ENCODE measurements around the gene LNX1.
A peak's percentile ranks its signal among the peaks of the same experiment; 100 is the strongest.

The LNX1 gene

DNA sequence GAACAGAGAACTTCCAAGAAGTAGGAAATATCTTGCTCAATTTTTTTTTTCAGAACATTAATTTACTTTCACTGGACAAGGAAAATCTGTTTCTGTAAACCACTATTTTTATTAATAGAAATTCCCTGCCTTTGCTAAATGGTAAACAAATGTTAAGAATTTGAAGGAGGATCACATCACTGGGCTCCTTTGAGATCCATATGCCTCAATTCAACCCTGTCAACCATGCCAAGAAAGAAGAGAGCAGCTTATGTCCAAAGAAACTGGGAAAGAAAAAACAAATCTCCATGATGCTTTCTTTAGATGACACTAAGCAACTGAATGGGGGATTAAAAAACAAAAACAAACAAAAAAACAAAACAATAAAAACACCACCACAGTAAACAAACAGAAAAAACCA lies 47.7 kb downstream of the LNX1 start:
- TF ChIP-seq FOXM1 (IDR thresholded peaks at IDR 0.05; ENCODE audit: borderline replicate concordance, low read depth) (no peak), RAD21 (IDR thresholded peaks at IDR 0.05; ENCODE audit: low read depth) (no peak), TAF1 (IDR thresholded peaks at IDR 0.05; ENCODE audit: low read depth) (no peak), YY1 (IDR thresholded peaks at IDR 0.05; ENCODE audit: low read depth) (no peak)
- TF ChIP-seq, protein P1, sequence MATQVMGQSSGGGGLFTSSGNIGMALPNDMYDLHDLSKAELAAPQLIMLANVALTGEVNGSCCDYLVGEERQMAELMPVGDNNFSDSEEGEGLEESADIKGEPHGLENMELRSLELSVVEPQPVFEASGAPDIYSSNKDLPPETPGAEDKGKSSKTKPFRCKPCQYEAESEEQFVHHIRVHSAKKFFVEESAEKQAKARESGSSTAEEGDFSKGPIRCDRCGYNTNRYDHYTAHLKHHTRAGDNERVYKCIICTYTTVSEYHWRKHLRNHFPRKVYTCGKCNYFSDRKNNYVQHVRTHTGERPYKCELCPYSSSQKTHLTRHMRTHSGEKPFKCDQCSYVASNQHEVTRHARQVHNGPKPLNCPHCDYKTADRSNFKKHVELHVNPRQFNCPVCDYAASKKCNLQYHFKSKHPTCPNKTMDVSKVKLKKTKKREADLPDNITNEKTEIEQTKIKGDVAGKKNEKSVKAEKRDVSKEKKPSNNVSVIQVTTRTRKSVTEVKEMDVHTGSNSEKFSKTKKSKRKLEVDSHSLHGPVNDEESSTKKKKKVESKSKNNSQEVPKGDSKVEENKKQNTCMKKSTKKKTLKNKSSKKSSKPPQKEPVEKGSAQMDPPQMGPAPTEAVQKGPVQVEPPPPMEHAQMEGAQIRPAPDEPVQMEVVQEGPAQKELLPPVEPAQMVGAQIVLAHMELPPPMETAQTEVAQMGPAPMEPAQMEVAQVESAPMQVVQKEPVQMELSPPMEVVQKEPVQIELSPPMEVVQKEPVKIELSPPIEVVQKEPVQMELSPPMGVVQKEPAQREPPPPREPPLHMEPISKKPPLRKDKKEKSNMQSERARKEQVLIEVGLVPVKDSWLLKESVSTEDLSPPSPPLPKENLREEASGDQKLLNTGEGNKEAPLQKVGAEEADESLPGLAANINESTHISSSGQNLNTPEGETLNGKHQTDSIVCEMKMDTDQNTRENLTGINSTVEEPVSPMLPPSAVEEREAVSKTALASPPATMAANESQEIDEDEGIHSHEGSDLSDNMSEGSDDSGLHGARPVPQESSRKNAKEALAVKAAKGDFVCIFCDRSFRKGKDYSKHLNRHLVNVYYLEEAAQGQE (IDR thresholded peaks at IDR 0.05; ENCODE audit: low read depth), result no peak

DNA sequence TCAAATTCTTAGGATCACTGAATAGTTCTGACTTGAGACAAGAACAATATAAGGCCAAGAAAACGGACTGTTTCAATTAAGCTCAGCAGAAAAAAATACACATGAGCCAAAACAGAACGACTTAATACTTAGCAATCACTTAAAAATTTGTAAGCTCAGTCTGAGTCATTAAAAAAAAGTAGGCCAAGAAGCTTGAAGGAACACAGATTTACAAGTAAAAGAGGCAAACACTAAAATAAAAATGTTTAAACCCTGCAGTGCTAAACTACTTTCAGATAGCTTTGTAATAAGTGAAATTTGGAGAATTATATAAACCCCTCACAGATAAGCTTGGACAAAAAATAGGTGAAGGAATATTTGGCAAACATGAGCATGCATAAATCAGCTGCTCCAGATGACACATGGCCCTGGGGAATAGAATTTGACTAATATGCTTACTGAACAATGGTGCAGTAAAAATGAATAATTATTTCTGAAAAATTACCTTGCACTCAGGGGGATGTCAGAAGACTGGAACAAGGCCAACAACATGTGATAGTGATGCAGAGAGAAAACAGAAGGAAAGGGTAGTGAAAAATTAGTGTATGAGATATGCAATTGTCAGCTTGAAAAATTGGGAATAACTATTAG lies 49.6 kb downstream of the LNX1 start:
- no peak for TF ChIP-seq CREB1 (IDR thresholded peaks at IDR 0.05; ENCODE audit: low read depth)
- no peak for TF ChIP-seq TAF1 (IDR thresholded peaks at IDR 0.05; ENCODE audit: low read depth)
- TF ChIP-seq TCF12 (IDR thresholded peaks at IDR 0.05; ENCODE audit: low read depth), result no peak
- no peak for TF ChIP-seq EGR1 (IDR thresholded peaks at IDR 0.05)
- peak; percentile 69 for TF ChIP-seq NFIC (IDR thresholded peaks at IDR 0.05)
- no peak for TF ChIP-seq EP300 (IDR thresholded peaks at IDR 0.05; ENCODE audit: borderline replicate concordance)
- TF ChIP-seq, protein P2, sequence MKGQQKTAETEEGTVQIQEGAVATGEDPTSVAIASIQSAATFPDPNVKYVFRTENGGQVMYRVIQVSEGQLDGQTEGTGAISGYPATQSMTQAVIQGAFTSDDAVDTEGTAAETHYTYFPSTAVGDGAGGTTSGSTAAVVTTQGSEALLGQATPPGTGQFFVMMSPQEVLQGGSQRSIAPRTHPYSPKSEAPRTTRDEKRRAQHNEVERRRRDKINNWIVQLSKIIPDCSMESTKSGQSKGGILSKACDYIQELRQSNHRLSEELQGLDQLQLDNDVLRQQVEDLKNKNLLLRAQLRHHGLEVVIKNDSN (IDR thresholded peaks at IDR 0.05), result no peak
- TF ChIP-seq, protein P1 (IDR thresholded peaks at IDR 0.05; ENCODE audit: low read depth), result no peak
- no peak for TF ChIP-seq ZBTB7A (IDR thresholded peaks at IDR 0.05; ENCODE audit: low read depth)

DNA sequence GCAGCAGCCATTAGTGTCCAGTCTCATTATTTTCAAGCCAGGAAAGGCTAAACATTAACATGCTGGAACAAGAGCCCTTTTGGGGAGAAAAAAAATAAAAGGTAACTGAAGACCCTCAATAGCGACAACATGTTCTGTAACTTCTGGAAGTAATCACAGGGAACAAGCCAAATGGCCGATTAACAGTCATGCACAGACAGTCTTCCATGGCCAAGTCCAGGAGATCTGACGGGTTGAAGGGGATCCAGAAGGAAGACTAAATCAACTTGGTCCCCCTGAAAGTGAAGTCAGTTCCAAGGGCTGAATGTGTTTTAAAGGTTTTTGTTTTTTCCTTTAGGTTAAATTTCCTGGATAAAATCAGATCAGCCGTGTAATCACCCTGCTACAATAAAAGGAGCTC lies 52.5 kb downstream of the LNX1 start:
- no peak for TF ChIP-seq FOXM1 (IDR thresholded peaks at IDR 0.05; ENCODE audit: borderline replicate concordance, low read depth)
- TF ChIP-seq, protein P2 (IDR thresholded peaks at IDR 0.05), result no peak
- TF ChIP-seq EP300 (IDR thresholded peaks at IDR 0.05; ENCODE audit: borderline replicate concordance), result no peak
- TF ChIP-seq, protein P3, sequence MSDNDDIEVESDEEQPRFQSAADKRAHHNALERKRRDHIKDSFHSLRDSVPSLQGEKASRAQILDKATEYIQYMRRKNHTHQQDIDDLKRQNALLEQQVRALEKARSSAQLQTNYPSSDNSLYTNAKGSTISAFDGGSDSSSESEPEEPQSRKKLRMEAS (IDR thresholded peaks at IDR 0.05), result no peak
- no peak for TF ChIP-seq RAD21 (IDR thresholded peaks at IDR 0.05; ENCODE audit: low read depth)
- TF ChIP-seq CEBPB (IDR thresholded peaks at IDR 0.05), result no peak
- TF ChIP-seq, protein P1 (IDR thresholded peaks at IDR 0.05; ENCODE audit: low read depth), result no peak
- TF ChIP-seq TEAD4 (IDR thresholded peaks at IDR 0.05), result no peak
- no peak for TF ChIP-seq YY1 (IDR thresholded peaks at IDR 0.05; ENCODE audit: low read depth)
- TF ChIP-seq TAF1 (IDR thresholded peaks at IDR 0.05; ENCODE audit: low read depth), result no peak
- no peak for TF ChIP-seq ZBTB7A (IDR thresholded peaks at IDR 0.05; ENCODE audit: low read depth)
- TF ChIP-seq EGR1 (IDR thresholded peaks at IDR 0.05), result no peak
- no peak for TF ChIP-seq NFIC (IDR thresholded peaks at IDR 0.05)
- no peak for TF ChIP-seq TCF12 (IDR thresholded peaks at IDR 0.05; ENCODE audit: low read depth)
- no peak for TF ChIP-seq CREB1 (IDR thresholded peaks at IDR 0.05; ENCODE audit: low read depth)

DNA sequence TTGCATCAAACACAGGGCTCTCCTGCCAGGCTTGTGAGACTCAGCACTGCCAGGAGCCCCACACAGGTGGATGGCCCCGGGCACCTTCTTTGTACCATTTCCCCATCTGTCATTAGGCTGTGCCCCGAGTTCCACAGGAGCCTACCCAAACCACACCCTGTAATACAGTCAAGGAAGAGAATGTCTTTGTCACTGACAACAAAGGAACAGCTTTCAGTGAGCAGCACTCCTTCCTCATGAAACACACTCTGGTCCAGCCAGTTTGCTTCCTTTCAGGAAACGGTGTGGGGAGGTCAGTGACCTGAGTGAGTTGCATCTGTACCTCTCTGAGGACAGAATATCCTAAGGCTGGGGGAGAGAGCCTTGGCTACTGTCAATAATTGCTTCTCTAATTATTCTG lies 53.7 kb downstream of the LNX1 start:
- TF ChIP-seq TEAD4 (IDR thresholded peaks at IDR 0.05) (no peak), FOXM1 (IDR thresholded peaks at IDR 0.05; ENCODE audit: borderline replicate concordance, low read depth) (no peak), ZBTB7A (IDR thresholded peaks at IDR 0.05; ENCODE audit: low read depth) (no peak), TAF1 (IDR thresholded peaks at IDR 0.05; ENCODE audit: low read depth) (no peak)

DNA sequence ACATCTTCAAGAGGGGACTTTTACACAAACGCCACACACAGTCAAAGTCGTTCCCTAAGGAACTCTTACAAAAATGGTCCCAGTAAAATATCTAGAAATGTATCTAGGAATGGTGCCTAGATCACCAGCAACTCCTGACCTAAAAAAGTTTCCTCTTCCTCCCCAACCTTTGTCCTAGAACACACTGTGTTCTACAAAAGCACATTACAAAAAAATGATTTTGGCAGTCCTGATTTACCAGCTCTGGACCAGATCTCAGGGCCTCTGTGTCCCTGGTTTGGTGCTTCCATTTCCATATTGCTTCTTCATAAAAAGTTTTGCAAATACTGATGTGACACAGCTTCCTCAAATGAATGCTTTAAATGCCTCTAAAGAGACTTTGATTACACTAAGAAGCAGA lies 55.0 kb downstream of the LNX1 start:
- TF ChIP-seq, protein P1 (IDR thresholded peaks at IDR 0.05; ENCODE audit: low read depth), result no peak
- TF ChIP-seq, protein P2 (IDR thresholded peaks at IDR 0.05), result no peak
- TF ChIP-seq, protein P3 (IDR thresholded peaks at IDR 0.05), result no peak
- TF ChIP-seq EP300 (IDR thresholded peaks at IDR 0.05; ENCODE audit: borderline replicate concordance), result no peak
- TF ChIP-seq NFIC (IDR thresholded peaks at IDR 0.05), result no peak
- no peak for TF ChIP-seq EGR1 (IDR thresholded peaks at IDR 0.05)
- TF ChIP-seq ZBTB7A (IDR thresholded peaks at IDR 0.05; ENCODE audit: low read depth), result no peak
- no peak for TF ChIP-seq TEAD4 (IDR thresholded peaks at IDR 0.05)
- TF ChIP-seq RAD21 (IDR thresholded peaks at IDR 0.05; ENCODE audit: low read depth), result no peak
- TF ChIP-seq TAF1 (IDR thresholded peaks at IDR 0.05; ENCODE audit: low read depth), result no peak
- TF ChIP-seq TCF12 (IDR thresholded peaks at IDR 0.05; ENCODE audit: low read depth), result no peak
- TF ChIP-seq CEBPB (IDR thresholded peaks at IDR 0.05), result no peak
- TF ChIP-seq CREB1 (IDR thresholded peaks at IDR 0.05; ENCODE audit: low read depth), result no peak

Measured in Ishikawa (cell line).